GM19351 (cell line): Measurements from ENCODE around the gene ACOT12.

ENCODE experiments used
- ATAC-seq: cut with Tn5 transposase; IDR thresholded peaks from one replicate; pipeline ENCODE4 v1.9.1; 2021; ENCODE audit warnings: mild to moderate bottlenecking, moderate library complexity; ENCODE audit not compliant: unreplicated experiment

Gene ACOT12

DNA sequence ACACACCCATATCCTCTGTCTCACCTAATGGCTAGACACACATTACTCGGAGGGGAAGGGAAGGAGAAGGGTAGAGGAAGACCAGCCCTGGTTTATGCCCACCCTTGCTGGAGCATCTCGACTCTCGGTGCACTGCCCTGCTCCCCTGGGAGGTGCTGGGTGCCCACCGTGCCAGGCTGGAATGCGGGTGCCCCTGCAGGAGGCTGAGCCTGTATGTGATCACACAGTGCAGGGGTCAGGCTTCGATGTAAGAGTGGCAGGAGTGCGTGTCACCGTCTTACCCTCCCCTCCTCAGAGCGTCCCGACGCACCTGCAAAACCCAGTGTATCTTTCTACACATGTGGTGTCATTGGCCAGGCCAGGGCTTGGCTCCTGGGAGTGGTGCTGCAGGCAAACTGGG lies 7.3 kb upstream of the ACOT12 start:
- no peak for ATAC-seq

DNA sequence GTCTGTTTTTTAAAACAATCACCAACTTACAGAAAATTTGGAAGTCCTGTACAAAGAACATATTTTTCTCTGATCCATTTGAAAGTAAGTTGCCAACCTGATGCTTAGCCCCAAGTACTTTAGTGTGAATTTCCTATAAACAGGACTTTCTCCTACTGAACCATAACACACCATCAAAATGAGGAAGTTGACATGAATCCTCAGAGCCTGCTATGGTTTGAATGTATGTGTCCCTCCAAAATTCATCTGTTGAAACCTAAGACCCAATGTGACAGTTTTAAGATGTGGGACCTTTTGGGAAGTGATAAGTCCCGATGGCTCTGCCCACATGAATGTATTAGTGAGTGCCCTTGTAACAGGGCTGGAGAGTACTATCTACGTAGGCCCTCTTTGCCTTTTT lies 6.4 kb upstream of the ACOT12 start:
- ATAC-seq: no peak

DNA sequence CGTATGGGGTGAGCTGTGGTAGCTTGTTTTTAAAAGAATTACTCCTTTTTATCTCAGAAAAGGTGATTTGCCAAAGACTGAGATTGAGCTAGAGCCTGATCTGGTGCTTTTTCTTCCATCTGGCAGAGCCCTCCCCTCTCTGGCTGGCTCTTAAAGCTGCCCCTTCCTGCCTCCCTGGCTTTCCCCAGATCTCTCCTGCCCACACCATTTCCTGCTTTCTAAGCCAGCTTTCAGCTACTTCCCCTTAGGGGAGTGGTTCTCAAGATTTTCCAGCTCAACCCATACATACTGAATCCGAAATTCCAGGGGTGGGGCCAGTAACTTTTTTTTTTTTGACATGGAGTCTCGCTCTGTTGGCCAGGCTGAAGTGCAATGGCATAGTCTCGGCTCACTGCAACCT lies 4.8 kb upstream of the ACOT12 start:
- no peak for ATAC-seq

DNA sequence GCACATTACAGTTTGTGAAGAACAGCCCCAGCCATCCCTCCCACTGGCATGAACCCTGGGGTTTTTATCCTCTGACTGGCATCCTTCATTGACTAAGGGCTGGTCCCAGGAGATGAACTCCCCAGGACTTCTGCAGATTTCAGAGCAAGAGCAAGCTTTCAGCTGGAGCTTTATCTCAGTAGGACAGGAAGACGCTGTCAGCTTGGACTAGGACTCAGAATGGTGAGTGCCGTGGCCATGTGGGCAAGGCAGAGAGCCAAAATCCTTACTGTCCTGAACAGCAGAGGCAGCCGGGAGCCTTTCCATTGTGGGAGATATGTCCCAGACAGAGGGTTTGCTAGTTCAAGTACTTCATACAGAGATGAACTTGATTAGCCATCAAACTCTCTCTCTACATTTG lies 3.2 kb upstream of the ACOT12 start:
- ATAC-seq: no peak

DNA sequence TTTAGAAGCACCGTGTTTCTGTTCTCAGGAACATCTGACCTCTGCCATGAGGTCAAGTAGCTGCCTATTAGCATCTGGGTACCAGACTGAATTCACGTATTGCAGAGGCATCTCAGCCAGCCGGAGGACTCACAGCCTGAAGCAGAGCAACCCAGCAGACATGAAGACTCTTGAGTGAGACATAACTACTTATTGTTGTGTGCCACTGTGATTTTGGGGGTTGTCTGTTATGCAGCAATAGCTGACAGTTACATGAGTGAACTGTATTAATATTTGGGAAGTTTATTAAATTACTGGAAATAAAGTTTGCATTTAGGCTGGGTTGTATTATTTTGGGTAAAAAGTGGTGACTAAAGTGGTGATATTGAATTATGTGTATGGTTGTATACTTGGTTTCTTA lies 1.3 kb upstream of the ACOT12 start:
- ATAC-seq: no peak

DNA sequence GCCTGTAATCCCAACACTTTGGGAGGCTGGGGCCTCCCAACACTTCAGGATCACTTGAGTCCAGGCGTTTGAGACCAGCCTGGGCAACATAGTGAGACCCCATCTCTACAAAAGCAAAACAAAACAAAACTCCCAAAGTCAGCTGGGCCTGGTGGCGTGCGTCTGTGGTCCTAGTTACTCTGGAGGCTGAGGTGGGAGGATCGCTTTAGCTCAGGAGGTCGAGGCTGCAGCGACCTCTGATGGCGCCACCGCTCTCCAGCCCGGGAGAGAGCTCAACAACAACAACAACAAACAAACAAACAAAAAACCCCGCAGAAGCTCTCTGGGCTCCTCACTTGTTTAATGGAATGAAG lies 528 bp downstream of the ACOT12 start:
- no peak for ATAC-seq

DNA sequence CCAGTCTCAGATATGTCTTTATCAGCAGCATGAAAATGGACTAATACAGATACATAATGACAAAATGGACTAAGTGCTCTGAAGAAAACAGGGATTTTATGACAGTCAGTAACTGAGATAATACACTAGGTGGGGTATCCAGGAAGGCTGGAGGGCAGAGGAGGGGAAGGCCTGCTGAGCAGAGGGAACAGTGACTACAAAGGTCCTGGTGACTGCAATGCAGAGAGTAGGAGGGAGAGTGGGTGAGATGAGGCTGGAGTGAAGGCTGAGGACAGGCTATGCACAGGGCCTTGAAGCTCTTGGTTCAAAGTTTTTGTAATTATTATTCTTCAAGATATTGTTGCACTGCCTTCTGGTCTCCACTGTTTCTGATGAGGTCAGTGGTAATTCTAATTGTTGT lies 4.9 kb downstream of the ACOT12 start:
- no peak for ATAC-seq

DNA sequence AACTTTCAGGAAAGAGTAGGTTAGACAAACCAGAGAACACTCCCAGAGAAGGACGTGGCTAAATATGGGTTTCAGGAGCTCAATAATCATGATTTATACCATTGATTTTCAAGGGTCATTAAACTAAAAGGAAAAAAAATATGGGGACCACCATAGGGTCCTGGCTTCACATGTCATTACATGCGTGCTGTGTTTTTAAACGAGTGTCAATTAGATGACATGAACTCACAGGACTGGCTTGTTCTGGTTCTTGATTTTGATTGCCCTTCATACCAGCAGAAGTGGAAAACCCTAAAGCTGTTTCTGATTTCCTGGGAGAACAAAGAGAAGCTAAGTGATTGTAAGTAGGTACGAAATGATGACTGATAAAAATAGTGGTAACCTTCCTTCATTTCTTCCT lies 5.8 kb downstream of the ACOT12 start:
- ATAC-seq: no peak

DNA sequence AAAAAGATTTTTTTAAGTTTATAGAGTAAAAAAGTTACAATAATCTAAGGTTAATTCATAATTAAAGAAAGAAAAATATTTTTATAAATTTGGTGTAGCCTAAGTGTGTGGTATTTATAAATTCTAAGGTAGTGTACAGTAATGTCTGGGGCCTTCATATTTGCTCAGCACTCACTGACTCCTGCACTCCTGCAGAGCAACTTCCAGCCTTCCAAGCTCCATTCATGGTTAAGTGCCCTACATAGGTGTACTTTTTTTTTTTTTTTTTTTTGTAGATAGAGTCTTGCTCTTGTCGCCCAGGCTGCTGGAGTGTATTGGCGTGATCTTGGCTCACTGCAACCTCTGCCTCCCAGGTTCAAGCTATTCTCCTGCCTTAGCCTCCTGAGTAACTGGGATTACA lies 10.1 kb downstream of the ACOT12 start:
- ATAC-seq: no peak

DNA sequence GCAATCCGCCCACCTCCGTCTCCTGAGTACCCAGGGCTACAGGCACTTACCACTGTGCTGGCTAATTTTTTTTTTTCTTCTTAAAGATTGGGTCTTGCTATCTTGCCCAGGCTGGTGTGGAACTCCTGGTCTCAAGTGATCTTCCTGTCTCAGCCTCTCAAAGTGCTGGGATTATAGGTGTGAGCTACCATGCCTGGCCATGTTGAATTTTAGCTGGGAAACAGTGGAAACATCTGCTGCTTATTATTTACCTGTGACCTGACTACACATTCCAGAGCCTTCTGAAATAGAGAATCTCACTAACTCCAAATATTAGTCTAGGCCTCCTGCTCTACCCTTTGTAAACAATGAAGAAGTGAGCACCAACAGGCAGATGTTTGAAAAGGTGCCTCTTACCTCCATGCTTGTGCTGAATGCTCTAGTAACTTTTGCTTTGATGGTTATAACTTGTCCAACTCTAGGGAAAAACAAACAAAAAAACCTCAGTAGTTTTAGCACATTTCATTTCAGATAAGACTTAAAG lies 22.5 kb downstream of the ACOT12 start:
- ATAC-seq: no peak

DNA sequence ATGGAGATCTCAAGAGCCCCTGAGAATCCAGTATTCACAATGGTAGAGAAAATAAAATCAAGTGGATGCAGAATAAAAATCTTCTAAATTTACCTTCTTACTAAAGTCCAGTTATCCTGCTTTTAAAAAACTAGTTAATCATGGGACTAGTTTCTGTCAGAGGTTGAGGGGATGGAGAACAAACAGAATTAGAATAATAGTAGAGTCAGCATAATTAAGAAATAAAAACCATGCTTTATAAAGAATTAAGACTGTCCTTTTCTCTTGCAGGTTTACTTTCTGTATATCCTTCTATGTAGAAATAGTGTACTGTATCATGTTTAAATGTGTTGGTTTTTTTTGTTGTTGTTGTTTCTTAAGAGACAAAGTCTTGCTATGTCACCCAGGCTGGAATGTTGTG lies 23.0 kb downstream of the ACOT12 start:
- ATAC-seq: no peak

DNA sequence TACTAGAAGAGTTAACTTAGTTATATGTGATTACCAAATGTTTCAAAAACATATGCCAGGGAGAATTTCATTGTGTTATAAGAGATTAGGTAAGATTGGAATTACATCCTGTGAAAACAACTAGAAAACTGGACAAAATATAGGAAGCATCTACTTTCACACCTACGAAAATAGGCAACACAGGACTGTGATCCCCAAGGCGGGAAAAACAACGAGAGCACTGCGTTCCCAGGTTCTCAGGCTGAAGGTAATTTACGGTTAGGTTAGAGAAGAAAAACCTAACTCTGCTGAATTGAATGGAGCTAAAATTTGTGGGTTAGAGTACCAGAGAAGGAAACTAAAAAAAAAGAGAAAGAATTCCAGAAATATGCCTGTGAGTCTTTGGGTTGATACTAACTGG lies 28.4 kb downstream of the ACOT12 start:
- no peak for ATAC-seq

DNA sequence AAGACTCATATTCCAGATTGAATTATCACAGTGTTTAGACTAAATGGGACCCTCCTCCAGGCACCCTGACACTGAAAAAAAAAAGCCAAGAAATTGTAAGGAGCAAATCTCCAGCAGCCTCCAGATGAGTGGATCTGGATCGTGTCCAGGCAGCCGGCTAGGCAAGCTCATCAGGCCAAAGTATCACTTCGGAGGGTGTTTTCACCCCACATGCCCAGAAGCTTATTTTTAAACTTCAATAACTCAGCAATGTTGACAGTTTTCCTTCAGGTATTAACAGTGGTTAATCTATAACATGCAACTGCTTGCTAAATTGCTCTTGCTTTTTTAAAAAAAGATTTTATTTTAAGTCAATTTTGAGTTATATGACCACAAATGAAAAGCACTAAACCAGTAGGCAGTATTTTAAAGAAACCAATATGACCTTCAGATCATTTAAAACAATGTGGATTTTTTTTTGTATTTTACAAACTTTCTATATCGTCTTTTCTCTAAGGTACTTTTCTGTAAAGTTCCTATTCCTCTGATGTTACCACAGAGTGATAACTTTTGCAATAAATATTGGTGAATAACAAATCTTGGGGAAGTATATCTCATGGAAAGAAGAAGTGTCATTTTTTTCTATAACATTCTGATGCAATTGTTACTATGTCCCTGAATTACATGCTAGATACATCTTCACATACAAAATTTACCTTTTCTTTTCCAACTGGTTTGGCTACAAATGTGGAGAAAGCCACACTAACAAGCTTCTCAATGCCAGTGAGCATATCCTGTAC lies 30.7 kb downstream of the ACOT12 start:
- no peak for ATAC-seq

DNA sequence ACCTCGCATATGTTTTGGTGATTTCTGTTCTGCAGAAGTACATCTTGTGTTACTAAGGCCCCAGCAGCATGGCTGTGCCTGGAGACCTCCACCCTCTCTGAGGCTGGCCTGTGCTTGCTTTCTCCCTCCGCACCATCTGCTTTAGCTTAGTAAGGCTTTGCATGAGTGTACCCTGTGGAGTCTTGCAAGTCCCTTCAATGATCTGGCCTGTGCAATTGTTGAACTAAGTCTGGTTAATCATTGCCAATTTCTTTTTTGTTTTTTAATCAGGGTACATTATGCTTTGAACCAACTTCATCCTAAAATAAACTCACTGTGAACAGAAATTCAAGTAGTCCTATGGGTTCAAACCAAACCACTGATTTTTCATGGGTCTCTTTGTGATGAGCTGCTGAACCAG lies 32.3 kb downstream of the ACOT12 start:
- ATAC-seq: no peak

DNA sequence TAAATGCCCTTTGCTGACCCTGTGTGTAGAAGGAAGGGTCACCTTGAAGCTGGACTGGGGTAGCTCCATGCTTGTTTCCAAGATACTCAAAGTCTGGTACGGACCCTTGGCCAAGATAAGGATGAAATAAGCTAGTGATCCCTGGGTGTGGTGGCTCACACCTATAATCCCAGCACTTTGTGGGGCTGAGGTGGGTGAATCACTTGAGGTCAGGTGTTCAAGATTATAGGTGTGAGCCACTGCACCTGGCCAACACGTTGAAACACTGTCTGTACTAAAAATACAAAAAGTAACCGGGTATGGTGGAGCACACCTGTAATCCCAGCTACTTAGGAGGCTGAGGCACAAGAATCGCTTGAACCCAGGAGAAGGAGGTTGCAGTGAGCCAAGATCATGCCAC lies 33.3 kb downstream of the ACOT12 start:
- ATAC-seq: no peak

DNA sequence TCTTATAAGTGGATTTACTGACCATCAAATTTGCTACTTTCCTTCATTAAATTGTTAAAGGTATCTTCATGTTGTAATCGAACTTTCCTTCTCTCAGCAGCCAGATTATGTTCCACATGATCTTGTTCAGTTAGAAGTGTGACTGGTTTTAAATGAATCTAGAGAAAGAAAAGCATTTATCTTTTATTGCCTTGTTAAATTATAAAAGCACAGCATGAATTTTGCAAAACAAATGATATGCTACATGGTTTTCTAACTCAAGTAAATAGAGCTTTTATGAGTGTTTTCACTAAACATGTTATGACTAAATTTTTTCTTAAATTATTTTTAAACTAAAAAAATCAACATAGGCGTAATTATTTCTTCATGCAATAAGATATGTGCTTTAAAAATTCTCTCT lies 34.1 kb downstream of the ACOT12 start:
- ATAC-seq: no peak

DNA sequence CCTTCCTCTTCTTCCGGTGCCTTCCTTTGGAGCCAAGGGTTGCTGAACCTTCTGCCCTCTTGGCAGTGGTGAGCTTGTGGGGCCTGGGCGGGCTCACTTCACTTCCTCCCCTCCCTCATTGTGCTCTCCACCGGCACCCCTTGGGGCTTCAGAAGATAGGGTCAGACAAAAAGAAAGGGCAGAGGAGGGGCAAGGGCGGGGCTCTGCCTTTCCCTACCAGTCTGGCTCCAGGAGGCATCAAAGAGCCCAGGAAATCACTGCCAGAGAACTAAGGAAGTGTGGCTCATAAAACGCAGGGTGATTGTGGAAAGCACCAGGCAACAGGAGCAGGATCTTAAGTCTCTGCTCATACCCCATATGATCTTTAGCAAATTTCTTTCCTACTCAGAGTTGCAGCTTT lies 34.8 kb downstream of the ACOT12 start:
- ATAC-seq: no peak

DNA sequence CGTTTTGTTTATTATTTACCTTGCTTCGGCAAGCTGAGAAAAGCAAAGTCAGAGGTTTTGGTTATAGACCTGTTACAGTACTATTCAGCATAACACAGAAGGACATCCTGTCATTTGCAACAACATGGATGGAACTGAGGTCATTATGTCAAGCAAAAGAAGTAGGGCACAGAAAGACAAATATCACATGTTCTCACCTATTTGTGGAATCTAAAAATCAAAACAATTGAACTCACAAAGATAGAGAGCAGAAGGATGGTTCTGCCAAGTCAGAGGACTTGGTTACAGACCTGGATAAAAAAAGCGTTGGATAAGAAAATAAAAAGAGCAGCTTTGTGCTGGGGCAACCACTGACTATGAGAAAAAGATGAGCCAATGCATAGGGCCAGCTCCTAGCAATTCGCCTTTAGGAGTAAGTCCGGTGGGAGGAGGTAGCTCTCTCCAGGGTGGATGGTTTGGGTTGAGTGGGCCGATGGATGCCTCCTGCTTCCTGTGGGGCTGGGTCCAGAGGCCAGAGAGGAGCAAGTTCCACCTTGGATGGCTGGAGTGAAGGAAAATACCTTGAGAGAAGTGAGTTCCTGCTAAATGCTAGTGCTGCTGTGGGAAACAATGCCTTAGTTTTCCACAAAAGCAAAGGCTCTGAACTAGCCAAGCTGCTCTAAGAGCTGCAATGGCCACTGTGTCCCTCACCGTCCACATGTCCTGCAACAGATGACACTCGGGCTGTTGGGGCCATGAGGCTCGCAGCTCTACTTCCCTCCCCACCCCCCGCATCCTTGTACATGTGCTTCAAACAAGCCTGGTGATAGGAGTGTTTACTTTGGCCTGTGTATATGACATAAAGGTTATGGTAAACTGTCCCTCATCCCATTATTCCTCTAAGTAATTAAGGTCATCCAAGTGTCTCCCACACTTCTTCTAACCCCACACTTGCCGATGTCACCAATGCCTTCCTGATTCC lies 38.4 kb downstream of the ACOT12 start:
- ATAC-seq: no peak

DNA sequence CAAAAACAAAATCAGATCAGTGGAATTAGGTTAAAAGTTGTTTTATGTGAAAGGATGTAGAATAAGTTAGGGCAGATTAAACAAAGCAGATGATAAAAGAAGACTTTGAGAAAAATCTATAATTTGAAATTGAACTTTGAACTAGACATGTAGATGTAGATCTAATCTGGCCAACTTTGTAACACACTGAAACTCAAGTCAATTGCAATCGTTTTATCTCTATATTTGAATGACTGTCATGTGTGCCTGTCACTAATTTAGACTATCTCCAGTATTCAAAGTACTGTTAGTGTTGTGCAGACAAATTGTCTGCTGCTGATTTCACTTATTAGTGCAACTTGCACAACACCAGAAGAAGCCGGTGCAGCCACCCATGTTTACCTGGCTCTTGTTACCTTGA lies 39.8 kb downstream of the ACOT12 start:
- no peak for ATAC-seq

DNA sequence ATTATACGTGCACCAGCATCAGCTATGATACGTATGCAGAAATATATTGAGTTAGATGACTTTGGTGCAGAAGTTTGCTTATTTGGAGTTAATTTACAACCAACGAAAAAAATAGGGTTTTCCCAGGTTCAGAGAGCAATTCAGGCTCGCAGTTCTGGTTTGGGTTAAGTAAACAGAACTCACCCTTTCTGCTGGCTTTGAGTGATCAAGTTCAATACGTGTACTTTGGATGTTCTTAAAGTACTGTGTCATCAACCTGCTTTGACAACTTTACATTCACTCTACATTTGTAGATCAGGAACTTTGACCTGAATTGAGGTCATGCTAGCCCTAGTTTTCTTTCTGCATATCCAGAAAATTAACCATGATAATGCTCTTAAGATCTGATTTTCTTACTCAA lies 40.7 kb downstream of the ACOT12 start:
- no peak for ATAC-seq

DNA sequence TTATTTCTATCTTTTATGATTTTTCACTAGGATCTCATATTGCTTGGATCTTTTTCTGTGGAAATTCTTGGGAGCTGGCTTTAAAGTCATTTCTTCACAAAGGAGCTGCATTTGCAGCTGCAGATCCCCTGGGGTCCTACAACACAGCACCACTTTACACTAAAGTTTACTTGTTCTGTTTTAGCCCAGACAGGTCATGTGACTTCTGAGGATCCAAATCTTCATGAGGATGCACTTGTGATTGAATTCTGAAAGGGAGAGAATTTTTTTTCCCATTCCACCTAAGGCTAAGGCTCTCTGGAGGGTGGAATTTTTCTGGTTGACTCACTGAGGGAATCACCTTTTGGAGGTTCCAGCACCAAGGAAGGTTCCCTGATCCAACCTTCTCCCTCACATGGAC lies 43.4 kb downstream of the ACOT12 start:
- no peak for ATAC-seq

DNA sequence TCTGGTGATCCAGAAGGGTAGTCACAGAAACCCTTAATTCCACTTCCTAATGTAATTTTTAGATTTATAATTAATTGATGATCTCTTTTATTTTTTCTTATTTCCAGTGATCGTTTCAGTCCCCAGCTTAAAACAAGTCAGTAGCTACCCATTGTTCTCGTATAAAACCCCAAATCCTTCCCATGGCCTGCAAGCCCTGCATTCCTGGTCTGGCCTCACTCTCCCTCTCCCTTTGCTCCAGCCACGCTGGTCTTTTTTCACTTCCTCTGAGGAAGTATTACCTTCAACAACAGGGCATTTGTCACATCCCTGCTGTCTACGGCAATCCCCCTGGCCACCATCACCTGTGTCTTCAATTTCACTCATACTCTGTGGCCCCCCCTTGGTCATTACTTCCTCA lies 44.8 kb downstream of the ACOT12 start:
- no peak for ATAC-seq
